ENCODE data around the gene ALDOB. TPM values are rescaled to one million over a fixed set of nuclear protein-coding genes. Genes with fewer than 3 reads are reported as not detected.

The ALDOB gene
- total RNA-seq, 4 donors from 2014 or later, result 1.1 to 43.3 (median 2.0) TPM

DNA sequence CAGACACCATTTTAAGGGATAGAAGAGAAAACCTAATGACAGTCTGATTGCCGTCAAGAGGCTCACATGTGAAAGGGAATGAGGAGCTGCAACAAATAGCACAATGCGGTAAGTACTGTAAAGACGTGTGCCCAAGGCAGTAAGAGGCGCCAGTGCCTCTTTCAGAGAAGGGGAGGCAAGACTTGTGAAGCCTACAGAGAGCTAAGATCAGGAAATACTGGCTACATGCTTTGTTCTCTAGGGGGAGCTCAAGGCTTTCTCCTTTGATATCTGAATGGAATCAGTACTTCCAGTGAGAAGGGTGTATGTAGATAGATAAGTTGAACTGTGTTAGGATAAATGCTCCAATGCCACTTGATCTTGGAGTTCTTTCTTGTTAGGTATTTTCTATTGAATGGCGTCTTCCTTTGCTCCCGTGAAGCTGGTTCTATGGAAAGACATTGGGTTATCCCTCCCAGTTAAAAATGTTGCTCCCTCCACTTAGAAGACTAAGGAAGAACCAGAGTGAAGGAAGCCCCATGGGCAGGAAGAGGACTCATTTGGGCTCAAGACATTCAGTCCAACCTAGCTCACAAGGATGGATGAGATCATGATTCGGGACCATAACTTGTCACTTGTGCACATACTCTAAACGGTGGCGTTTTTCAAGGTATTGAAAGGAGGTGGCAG lies 23.5 kb upstream of the ALDOB start:
- H3K9me3 ChIP-seq, result no peaks in the 10 kb centered on the region
- no peak overlapping the region for H3K27ac ChIP-seq
- 37% methylated on average over 9 of the region's 9 CpGs for WGBS
- no peak for TF ChIP-seq POLR2A (IDR thresholded peaks at IDR 0.05)
- no peak for TF ChIP-seq EP300 (IDR thresholded peaks at IDR 0.05)
- TF ChIP-seq, protein P1, sequence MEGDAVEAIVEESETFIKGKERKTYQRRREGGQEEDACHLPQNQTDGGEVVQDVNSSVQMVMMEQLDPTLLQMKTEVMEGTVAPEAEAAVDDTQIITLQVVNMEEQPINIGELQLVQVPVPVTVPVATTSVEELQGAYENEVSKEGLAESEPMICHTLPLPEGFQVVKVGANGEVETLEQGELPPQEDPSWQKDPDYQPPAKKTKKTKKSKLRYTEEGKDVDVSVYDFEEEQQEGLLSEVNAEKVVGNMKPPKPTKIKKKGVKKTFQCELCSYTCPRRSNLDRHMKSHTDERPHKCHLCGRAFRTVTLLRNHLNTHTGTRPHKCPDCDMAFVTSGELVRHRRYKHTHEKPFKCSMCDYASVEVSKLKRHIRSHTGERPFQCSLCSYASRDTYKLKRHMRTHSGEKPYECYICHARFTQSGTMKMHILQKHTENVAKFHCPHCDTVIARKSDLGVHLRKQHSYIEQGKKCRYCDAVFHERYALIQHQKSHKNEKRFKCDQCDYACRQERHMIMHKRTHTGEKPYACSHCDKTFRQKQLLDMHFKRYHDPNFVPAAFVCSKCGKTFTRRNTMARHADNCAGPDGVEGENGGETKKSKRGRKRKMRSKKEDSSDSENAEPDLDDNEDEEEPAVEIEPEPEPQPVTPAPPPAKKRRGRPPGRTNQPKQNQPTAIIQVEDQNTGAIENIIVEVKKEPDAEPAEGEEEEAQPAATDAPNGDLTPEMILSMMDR (IDR thresholded peaks at IDR 0.05), result peak; percentile 29 to 78
- no peaks in the 10 kb centered on the region for H3K27me3 ChIP-seq
- DNase-seq (ENCODE audit: low spot score in 2 of 2), result no peak
- no peak overlapping the region for H3K4me3 ChIP-seq
- H3K36me3 ChIP-seq, result no peaks in the 10 kb centered on the region
- no peaks in the 10 kb centered on the region for H3K4me1 ChIP-seq

DNA sequence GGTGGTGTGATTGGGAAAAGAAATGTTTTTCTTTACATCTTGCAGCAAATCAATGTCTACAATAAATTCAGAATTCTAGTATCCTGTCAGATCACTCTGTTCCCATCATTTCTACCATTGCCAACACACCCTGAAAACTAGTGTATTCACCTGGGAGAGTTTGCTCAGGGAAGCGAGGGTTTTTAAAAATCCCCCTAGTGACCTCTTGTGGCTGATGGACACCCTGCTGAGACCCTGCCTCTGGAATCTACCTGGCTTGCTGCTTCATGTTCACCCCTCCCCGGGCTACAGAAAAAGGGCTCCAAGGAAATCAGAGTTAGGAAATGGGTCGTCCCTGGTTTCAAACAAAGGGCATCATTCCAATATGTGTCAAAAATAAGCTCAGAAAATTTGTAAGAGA lies 21.4 kb upstream of the ALDOB start:
- H3K4me3 ChIP-seq, result no peak overlapping the region
- DNase-seq (ENCODE audit: low spot score in 2 of 2), result no peak
- H3K36me3 ChIP-seq, result no peaks in the 10 kb centered on the region
- TF ChIP-seq, protein P1 (IDR thresholded peaks at IDR 0.05), result no peak
- TF ChIP-seq POLR2AphosphoS5 (IDR thresholded peaks at IDR 0.05) (no peak), POLR2A (IDR thresholded peaks at IDR 0.05) (no peak), EP300 (IDR thresholded peaks at IDR 0.05) (no peak)
- H3K27me3 ChIP-seq, result no peaks in the 10 kb centered on the region
- no peaks in the 10 kb centered on the region for H3K9me3 ChIP-seq
- no peak overlapping the region for H3K27ac ChIP-seq
- H3K4me1 ChIP-seq, result no peaks in the 10 kb centered on the region
- WGBS, result 26% methylated on average over 3 of the region's 3 CpGs

DNA sequence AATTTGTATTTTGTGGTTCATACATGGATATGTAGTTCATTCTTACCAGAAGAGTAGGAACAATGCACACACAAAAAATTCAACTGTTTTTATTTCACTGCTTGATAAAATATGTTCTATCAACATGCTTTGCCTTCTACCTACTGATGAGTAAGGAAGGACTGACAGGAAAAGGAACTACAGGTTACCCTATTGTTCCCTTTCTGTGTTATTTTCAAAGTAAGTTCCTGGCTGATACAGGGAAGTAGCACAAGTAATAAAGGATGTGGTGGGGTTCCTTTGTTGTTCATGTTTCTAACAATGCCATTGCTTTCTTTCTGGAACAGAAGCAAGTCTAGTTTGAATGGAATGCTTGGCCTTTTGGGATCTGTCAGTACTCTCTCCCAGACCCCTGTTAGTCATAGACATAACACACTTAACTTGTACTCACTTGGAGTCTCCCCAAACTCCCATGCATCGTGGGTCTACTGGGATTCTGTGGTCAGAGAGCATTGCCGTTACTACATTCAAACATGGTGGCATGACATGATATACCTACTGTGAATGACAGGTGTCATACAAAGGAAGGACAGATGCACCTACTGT lies 20.2 kb upstream of the ALDOB start:
- WGBS, result 42% methylated on average over 2 of the region's 2 CpGs
- TF ChIP-seq EP300 (IDR thresholded peaks at IDR 0.05), result no peak
- TF ChIP-seq, protein P1 (IDR thresholded peaks at IDR 0.05), result no peak
- TF ChIP-seq POLR2A (IDR thresholded peaks at IDR 0.05), result no peak
- no peak for TF ChIP-seq POLR2AphosphoS5 (IDR thresholded peaks at IDR 0.05)
- Histone ChIP-seq H3K27me3 (no peaks in the 10 kb centered on the region), H3K4me1 (no peaks in the 10 kb centered on the region), H3K36me3 (no peaks in the 10 kb centered on the region), H3K27ac (no peak overlapping the region), H3K4me3 (no peak overlapping the region), H3K9me3 (no peaks in the 10 kb centered on the region)
- DNase-seq (ENCODE audit: low spot score in 2 of 2), result no peak

DNA sequence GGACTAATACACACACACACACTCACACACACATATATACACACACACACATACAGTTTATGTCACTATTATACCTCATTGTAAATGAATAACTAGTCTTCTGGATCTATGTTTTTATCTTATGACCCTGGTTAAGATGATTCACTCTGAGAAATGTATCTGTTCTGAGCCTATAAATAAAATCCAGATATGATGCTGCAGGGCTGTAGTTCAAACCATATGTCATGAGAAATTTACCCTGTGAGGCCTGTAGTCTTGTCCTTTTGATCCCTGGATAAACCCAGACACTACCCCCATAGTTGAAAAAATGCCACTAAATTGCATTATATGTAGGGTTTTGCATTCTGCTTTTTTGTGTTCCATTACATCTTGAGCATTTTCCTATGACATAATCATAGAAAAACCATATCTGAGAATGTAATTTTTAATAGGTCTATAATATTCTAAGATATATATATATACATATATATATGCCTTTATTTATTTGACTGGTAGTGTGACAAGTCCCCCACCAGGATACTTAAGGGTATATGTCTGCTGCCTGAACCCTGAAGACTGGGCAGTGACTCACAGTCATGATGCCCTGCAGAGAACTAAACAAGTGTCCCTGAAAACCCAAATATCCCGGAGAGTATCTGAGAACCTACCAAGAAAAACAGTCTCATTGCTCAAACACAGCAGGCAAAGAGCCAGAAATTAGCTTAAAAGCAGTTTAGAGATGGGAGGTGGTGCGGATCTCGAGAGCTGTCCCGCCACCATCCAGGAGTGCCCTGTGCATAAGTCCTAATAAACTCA lies 18.4 kb upstream of the ALDOB start:
- TF ChIP-seq, protein P1 (IDR thresholded peaks at IDR 0.05), result no peak
- TF ChIP-seq POLR2A (IDR thresholded peaks at IDR 0.05) (no peak), EP300 (IDR thresholded peaks at IDR 0.05) (no peak), POLR2AphosphoS5 (IDR thresholded peaks at IDR 0.05) (no peak)
- Histone ChIP-seq H3K36me3 (no peaks in the 10 kb centered on the region), H3K4me3 (no peak overlapping the region), H3K4me1 (peaks cover 5% of the 10 kb centered on the region), H3K27ac (no peak overlapping the region), H3K9me3 (no peaks in the 10 kb centered on the region), H3K27me3 (no peaks in the 10 kb centered on the region)
- 86% methylated on average over 4 of the region's 4 CpGs for WGBS
- DNase-seq (ENCODE audit: low spot score in 2 of 2), result no peak

DNA sequence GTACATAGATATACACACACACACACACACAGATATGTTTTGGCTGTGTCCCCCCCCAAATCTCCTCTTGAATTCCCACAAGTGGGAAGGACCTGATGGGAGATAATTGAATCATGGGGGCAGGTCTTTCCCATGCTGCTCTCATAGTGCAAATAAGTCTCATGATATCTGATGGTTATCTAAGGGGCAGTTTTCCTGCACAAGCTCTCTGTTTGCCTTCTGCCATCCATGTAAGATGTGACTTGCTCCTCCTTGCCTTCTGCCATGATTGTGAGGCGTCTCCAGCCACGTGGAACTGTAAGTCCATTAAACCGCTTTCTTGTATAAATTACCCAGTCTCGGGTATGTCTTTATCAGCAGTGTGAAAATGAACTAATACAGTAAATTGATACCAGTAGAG lies 15.9 kb upstream of the ALDOB start:
- WGBS, result 88% methylated on average over 4 of the region's 4 CpGs
- Histone ChIP-seq H3K9me3 (no peaks in the 10 kb centered on the region), H3K4me1 (peaks cover 10% of the 10 kb centered on the region), H3K27ac (no peak overlapping the region), H3K27me3 (no peaks in the 10 kb centered on the region), H3K4me3 (no peak overlapping the region), H3K36me3 (no peaks in the 10 kb centered on the region)
- DNase-seq (ENCODE audit: low spot score in 2 of 2), result no peak
- TF ChIP-seq POLR2AphosphoS5 (IDR thresholded peaks at IDR 0.05) (no peak), POLR2A (IDR thresholded peaks at IDR 0.05) (no peak), EP300 (IDR thresholded peaks at IDR 0.05) (no peak)
- TF ChIP-seq, protein P1 (IDR thresholded peaks at IDR 0.05), result no peak
